ENCODE results near the gene EXPH5.

The EXPH5 gene

DNA sequence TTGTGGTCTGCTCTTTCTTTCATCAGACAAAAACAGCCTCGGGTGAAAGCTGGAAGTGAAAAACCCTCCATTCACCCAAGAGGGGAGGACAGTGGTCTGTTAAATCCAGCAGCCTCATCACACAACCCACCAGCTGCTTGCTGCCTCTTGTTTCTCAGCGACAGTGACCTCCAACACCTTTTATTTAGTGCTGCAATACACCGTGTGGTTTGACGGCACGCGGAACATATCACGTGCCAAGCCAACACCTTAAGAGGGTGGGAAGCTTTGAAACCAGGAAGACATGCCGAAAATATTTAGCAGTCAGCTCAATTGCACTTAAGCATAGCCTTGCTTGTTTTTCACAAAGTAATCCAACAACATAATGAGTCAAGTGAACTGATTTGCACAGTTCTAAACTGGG, 55.5 kb downstream of the EXPH5 start:
- TF ChIP-seq, protein P1, sequence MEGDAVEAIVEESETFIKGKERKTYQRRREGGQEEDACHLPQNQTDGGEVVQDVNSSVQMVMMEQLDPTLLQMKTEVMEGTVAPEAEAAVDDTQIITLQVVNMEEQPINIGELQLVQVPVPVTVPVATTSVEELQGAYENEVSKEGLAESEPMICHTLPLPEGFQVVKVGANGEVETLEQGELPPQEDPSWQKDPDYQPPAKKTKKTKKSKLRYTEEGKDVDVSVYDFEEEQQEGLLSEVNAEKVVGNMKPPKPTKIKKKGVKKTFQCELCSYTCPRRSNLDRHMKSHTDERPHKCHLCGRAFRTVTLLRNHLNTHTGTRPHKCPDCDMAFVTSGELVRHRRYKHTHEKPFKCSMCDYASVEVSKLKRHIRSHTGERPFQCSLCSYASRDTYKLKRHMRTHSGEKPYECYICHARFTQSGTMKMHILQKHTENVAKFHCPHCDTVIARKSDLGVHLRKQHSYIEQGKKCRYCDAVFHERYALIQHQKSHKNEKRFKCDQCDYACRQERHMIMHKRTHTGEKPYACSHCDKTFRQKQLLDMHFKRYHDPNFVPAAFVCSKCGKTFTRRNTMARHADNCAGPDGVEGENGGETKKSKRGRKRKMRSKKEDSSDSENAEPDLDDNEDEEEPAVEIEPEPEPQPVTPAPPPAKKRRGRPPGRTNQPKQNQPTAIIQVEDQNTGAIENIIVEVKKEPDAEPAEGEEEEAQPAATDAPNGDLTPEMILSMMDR (IDR thresholded peaks at IDR 0.05; ENCODE audit: low read depth, low read length, missing control alignments), result no peak
- no peaks in the 10 kb centered on the region for H3K36me3 ChIP-seq (replicated peaks)
- no peak for DNase-seq
- in situ Hi-C loops (cut with HindIII; ENCODE audit: low pct_ligation_motif_present, low sequenced_read_pairs), result no loop called here
- H3K27ac ChIP-seq, result no peak overlapping the region
- H3K4me3 ChIP-seq (ENCODE audit: low read depth, low read length), result no peak overlapping the region
- H3K27me3 ChIP-seq (replicated peaks), result no peaks in the 10 kb centered on the region

DNA sequence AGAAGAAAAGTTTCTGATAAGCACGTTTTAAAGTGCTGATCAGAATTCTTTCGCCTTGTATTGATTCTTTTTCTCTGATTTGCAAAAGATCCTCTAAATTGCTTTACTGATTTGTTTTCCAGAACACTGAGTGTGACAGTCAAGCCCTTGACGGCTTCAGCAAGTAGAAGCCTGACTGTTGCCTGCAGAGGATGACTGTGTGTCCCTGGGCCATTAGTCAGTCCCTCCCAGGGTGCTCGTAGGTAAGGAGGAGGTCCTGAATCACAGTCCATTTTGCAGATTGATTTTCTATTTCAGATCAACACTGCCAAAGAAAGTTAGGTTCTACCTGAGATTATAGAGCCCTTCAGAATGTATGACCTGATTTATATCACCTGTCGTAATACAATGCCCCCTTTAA, 56.8 kb downstream of the EXPH5 start:
- Histone ChIP-seq H3K27me3 (replicated peaks) (no peaks in the 10 kb centered on the region), H3K36me3 (replicated peaks) (no peaks in the 10 kb centered on the region), H3K27ac (no peak overlapping the region), H3K4me3 (ENCODE audit: low read depth, low read length) (no peak overlapping the region)
- DNase-seq, result no peak
- in situ Hi-C loops (cut with HindIII; ENCODE audit: low pct_ligation_motif_present, low sequenced_read_pairs), result no loop called here
- TF ChIP-seq, protein P1 (IDR thresholded peaks at IDR 0.05; ENCODE audit: low read depth, low read length, missing control alignments), result no peak

DNA sequence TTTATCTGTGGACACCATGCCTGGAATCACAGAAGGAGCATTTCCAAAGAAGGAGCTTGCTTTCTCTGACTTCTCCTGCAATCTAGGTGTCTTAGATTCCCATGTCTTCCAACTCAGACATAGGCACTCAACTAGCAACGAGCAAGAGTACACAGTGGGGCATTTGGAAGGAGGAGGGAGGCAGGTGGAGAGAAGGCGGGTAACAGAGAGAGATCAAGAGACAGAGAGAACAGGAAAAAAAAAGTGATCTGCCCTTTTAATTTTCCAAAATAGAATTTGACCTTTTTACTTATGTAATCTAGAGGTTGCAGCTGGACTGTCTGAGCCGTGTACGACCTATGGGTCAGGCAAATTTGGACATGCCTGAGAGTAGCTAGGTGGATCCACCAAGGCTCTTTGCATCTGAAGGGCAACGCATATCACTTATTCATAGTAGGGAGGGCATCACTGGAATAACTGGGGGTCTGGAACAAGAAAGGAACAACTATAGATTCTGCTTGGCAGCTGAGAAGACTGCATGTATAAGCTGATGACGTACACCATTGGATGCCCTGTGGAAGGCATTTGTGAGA, 58.1 kb downstream of the EXPH5 start:
- no peaks in the 10 kb centered on the region for H3K27me3 ChIP-seq (replicated peaks)
- H3K27ac ChIP-seq, result no peak overlapping the region
- no peak overlapping the region for H3K4me3 ChIP-seq (ENCODE audit: low read depth, low read length)
- no peak for DNase-seq
- in situ Hi-C loops (cut with HindIII; ENCODE audit: low pct_ligation_motif_present, low sequenced_read_pairs), result no loop called here
- TF ChIP-seq, protein P1 (IDR thresholded peaks at IDR 0.05; ENCODE audit: low read depth, low read length, missing control alignments), result no peak
- no peaks in the 10 kb centered on the region for H3K36me3 ChIP-seq (replicated peaks)

DNA sequence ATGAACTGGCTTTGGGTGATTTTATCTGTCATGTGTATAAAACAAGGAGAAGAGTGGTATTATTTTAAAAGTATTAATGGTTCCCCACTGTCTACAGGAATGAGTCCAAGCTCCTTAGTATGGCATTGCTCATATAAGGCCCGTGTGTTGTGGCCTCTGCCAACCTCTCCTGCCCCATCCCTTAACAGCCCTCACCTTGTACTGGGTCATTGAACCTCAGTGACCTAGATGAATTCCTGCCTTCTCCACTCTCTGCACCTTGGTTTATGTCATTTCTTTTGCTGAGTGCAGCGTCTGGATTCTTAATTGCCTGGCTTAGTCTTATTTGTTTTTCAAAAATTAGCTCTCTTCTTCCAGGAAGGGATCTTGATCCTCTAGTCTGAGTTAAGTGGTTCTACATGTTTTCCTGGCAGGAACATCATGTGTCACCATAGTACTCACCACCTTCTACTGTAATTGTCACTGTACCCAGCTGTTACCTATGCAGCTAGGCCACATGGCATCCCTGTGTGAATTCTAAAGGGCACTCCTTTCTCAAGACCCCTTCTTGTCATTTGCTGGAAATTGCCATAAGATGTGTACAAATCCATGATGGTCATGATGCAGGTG, 59.2 kb downstream of the EXPH5 start:
- no peaks in the 10 kb centered on the region for H3K36me3 ChIP-seq (replicated peaks)
- in situ Hi-C loops (cut with HindIII; ENCODE audit: low pct_ligation_motif_present, low sequenced_read_pairs), result no loop called here
- no peak overlapping the region for H3K27ac ChIP-seq
- H3K4me3 ChIP-seq (ENCODE audit: low read depth, low read length), result no peak overlapping the region
- TF ChIP-seq, protein P1 (IDR thresholded peaks at IDR 0.05; ENCODE audit: low read depth, low read length, missing control alignments), result no peak
- DNase-seq, result no peak
- no peaks in the 10 kb centered on the region for H3K27me3 ChIP-seq (replicated peaks)

DNA sequence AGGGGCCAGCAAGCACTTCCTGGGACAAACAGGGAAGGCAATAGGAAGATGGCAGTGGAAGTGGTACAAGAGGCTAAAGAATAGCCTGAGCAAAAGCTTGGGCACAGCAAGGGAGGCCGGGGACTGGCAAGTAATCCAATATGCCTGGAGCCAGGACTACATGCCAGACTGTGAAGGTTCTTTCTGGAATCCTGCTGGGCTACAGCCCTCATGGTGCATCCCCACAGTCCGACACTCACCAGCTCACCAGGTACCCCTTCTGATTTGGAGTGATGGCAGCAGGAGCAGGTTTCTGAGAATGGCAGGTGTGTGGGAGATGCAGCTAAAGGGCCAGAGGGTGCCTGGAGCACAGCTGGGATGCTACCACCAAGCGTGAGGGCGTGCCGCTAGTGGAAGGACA, 63.1 kb downstream of the EXPH5 start:
- TF ChIP-seq, protein P1 (IDR thresholded peaks at IDR 0.05; ENCODE audit: low read depth, low read length, missing control alignments), result no peak
- in situ Hi-C loops (cut with HindIII; ENCODE audit: low pct_ligation_motif_present, low sequenced_read_pairs), result no loop called here
- Histone ChIP-seq H3K4me3 (ENCODE audit: low read depth, low read length) (no peak overlapping the region), H3K27me3 (replicated peaks) (no peaks in the 10 kb centered on the region), H3K27ac (no peak overlapping the region), H3K36me3 (replicated peaks) (no peaks in the 10 kb centered on the region)
- no peak for DNase-seq

DNA sequence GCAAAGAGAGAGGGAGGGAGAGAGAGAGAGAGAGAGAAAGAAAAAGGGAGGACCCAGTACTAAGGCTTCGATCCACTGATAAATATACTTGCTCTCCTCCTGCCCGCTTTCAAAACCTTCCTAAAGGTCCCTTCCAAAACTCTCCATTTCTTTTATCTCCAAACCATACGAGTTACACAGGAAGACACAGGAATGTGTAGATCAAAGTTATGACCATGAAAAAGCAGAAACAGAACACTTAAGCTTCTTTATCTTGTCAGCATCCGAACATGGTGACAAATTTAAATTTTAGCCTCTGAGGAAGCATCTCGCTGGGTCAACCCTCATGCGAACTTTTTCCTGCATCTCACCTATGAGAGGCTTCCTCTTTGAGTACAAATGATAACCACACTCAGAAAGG, 66.2 kb downstream of the EXPH5 start:
- in situ Hi-C loops (cut with HindIII; ENCODE audit: low pct_ligation_motif_present, low sequenced_read_pairs), result no loop called here
- Histone ChIP-seq H3K27me3 (replicated peaks) (no peaks in the 10 kb centered on the region), H3K4me3 (ENCODE audit: low read depth, low read length) (no peak overlapping the region), H3K27ac (no peak overlapping the region), H3K36me3 (replicated peaks) (no peaks in the 10 kb centered on the region)
- DNase-seq, result no peak
- TF ChIP-seq, protein P1 (IDR thresholded peaks at IDR 0.05; ENCODE audit: low read depth, low read length, missing control alignments), result no peak

Data from brain microvascular endothelial cell (primary cell).